Panc1 (cell line): Measurements from ENCODE around the gene SFXN3. TPM values are rescaled to one million over a fixed set of nuclear protein-coding genes. Genes with fewer than 3 reads are reported as not detected.
A peak's percentile ranks its signal among the peaks of the same experiment; 100 is the strongest.

Experiments
- ATAC-seq: fragments of 200-7000 bp; cut with Tn5 transposase; 2 replicates; pipeline ENCODE4 v1.9.1; 2020; ENCODE audit warnings: mild to moderate bottlenecking, moderate library complexity
- BruUV-seq: library from RNA; stranded (reverse); fragments of 400-500 nt; replicated peaks from 2 replicates; lab custom pipeline; 2021; lab: Mats Ljungman, UMichigan
- CTCF ChIA-PET: fragments of 300-600 bp; sonication (Branson Sonifier 250); formaldehyde crosslinking; loops from one replicate; lab custom pipeline; 2022; ENCODE audit warnings: antibody characterized with exemption; lab: Charles Lee
- POLR2A ChIA-PET: fragments of 300-600 bp; sonication (Branson Sonifier 250); formaldehyde crosslinking; loops from one replicate; lab custom pipeline; 2022; ENCODE audit warnings: antibody characterized with exemption; lab: Charles Lee
- DNase-seq: peaks from one replicate; pipeline ENCODE4 v3.0.0-alpha.2; 2010; ENCODE audit warnings: low read depth, low spot score
- H3K27ac ChIP-seq: 2 replicates; pipeline ENCODE4 v1.5.1; 2011; ENCODE audit warnings: mild to moderate bottlenecking, low read length, inconsistent platforms
- H3K27me3 ChIP-seq: fragments of 200-500 bp; sonication (Bioruptor generic); 2 replicates; pipeline ENCODE4 v1.6.0; 2014; ENCODE audit warnings: low read length, inconsistent platforms; ENCODE audit not compliant: control insufficient read depth, insufficient read depth
- H3K36me3 ChIP-seq: fragments of 200-500 bp; sonication (Bioruptor generic); 2 replicates; pipeline ENCODE4 v1.5.1; 2014; ENCODE audit warnings: inconsistent platforms, mild to moderate bottlenecking, low read length, moderate library complexity; ENCODE audit not compliant: control insufficient read depth, insufficient read depth
- H3K4me1 ChIP-seq: 2 replicates; pipeline ENCODE4 v1.5.1; 2011; ENCODE audit warnings: inconsistent platforms, mild to moderate bottlenecking, low read length, moderate library complexity; ENCODE audit not compliant: control insufficient read depth, insufficient read depth
- H3K4me3 ChIP-seq, 2 experiments: 2 replicates each; pipeline ENCODE4 v1.5.1; 2011 to 2012; ENCODE audit warnings: low read depth in 2 of 2, low read length in 2 of 2, mild to moderate bottlenecking in 2 of 2, inconsistent platforms in 1 of 2, moderate library complexity in 1 of 2
- H3K9me3 ChIP-seq: fragments of 200-500 bp; sonication (Bioruptor generic); 2 replicates; pipeline ENCODE4 v1.5.1; 2014; ENCODE audit warnings: low read depth, mild to moderate bottlenecking, inconsistent platforms, low read length, moderate library complexity; ENCODE audit not compliant: control insufficient read depth, insufficient read depth
- POLR2AphosphoS5 ChIP-seq: IDR thresholded peaks from 2 replicates; pipeline ENCODE4 v1.6.1; 2012; ENCODE audit warnings: mild to moderate bottlenecking, low read depth, low read length, moderate library complexity
- REST ChIP-seq, 2 experiments: IDR thresholded peaks; 2 replicates each; pipeline ENCODE4 v1.6.1; 2011 to 2012; ENCODE audit warnings: low read depth in 2 of 2, control low read depth in 1 of 2, low read length in 1 of 2, mild to moderate bottlenecking in 1 of 2, moderate library complexity in 1 of 2; ENCODE audit not compliant: insufficient read depth in 1 of 2
- SIN3A ChIP-seq: IDR thresholded peaks from 2 replicates; pipeline ENCODE4 v1.6.1; 2012; ENCODE audit warnings: low read depth, mild to moderate bottlenecking, low read length, moderate library complexity, borderline replicate concordance; ENCODE audit not compliant: insufficient read depth
- TCF7L2 ChIP-seq: IDR thresholded peaks from 2 replicates; pipeline ENCODE4 v1.6.1; 2011; ENCODE audit warnings: mild to moderate bottlenecking, low read depth, low read length, inconsistent platforms
- in situ Hi-C: cut with HindIII; loops from 2 replicates; pipeline ENCODE4 v1.10.0; 2016; ENCODE audit warnings: low sequenced_read_pairs, low pct_unique_long_range_greater_than_20kb
- intact Hi-C: fragments of 100-400 bp; cut with micrococcal nuclease; formaldehyde crosslinking; loops from one replicate; pipeline ENCODE4 v1.10.0; 2022; ENCODE audit not compliant: unreplicated experiment
- total RNA-seq: library from RNA; stranded (reverse); gene quantifications from one replicate; pipeline ENCODE4 v1.2.1, GENCODE V29; 2021; ENCODE audit not compliant: unreplicated experiment
- TF ChIP-seq, protein P1 (sequence below): fragments of 450-650 bp; IDR thresholded peaks from 2 replicates; pipeline ENCODE4 v1.5.1; 2017; ENCODE audit warnings: mild to moderate bottlenecking

The SFXN3 gene
- total RNA-seq, 1 experiment from 2014 or later: 15.3 TPM

DNA sequence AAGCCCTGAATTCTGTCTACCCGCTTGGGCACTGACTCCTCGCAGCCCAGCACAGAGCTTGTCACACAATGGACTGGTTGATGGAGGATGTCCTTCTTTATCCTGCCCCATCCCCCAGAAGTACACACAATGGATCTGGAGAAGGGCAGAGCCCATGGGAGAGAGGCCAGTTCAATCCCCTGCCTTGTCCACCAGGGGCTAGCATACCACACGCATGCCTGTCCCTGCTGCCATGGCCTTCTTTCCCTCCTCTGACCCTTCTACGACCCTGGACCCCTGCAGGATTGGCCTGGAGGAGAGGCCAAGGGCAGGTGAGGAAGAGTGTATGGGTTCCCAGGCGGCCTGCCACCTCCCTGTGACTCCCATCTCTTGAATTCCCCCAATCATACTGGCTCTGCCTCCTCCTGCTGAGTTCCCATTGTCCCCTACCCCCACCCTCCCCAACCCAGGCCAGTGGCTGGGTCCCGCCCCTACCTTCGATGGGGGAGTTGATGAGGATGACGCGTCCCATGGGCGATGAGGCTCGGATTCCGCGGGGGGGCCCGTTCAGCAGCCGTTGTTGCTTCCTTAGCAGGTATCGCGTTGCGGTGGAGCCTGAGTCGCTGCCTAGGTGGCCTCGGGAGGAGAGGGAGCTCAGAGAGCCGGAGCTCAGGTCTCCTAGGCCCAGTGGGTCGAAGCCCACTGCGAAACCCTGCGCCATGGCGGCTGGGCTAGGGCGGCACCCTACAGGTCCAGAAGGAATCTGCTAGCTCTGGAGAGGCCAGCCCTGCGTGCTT is 1.3 kb upstream of the SFXN3 start:
- Histone ChIP-seq H3K4me3 (no peak overlapping the region), H3K27me3 (no peaks in the 10 kb centered on the region), H3K9me3 (no peaks in the 10 kb centered on the region), H3K36me3 (no peaks in the 10 kb centered on the region; the same call in 1 of the 2 replicates), H3K27ac (no peak overlapping the region), H3K4me1 (peaks cover 20% of the 10 kb centered on the region)
- intact Hi-C loops: no loop called here
- DNase-seq (no peak), ATAC-seq (no peak)
- in situ Hi-C loops: no loop called here
- CTCF ChIA-PET: interaction anchor here (0.7 to 3.1 kb wide), 6 partner anchors 8 to 301 kb away, joined by 3 to 22 read pairs (median 5); no protein-coding TSS in a partner anchor
- BruUV-seq: no TSS peak
- POLR2A ChIA-PET: interaction anchor here (0.6 kb wide), 1 partner anchor 124 kb away, joined by 6 read pairs; no protein-coding TSS in a partner anchor
- no peak for TF ChIP-seq TCF7L2
- TF ChIP-seq REST (IDR thresholded peaks at IDR 0.05; ENCODE audit: insufficient read depth in 1 of 2, low read depth in 2 of 2, low read length in 1 of 2): no peak
- TF ChIP-seq, protein P1, sequence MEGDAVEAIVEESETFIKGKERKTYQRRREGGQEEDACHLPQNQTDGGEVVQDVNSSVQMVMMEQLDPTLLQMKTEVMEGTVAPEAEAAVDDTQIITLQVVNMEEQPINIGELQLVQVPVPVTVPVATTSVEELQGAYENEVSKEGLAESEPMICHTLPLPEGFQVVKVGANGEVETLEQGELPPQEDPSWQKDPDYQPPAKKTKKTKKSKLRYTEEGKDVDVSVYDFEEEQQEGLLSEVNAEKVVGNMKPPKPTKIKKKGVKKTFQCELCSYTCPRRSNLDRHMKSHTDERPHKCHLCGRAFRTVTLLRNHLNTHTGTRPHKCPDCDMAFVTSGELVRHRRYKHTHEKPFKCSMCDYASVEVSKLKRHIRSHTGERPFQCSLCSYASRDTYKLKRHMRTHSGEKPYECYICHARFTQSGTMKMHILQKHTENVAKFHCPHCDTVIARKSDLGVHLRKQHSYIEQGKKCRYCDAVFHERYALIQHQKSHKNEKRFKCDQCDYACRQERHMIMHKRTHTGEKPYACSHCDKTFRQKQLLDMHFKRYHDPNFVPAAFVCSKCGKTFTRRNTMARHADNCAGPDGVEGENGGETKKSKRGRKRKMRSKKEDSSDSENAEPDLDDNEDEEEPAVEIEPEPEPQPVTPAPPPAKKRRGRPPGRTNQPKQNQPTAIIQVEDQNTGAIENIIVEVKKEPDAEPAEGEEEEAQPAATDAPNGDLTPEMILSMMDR: no peak
- no peak for TF ChIP-seq POLR2AphosphoS5
- TF ChIP-seq SIN3A: no peak

DNA sequence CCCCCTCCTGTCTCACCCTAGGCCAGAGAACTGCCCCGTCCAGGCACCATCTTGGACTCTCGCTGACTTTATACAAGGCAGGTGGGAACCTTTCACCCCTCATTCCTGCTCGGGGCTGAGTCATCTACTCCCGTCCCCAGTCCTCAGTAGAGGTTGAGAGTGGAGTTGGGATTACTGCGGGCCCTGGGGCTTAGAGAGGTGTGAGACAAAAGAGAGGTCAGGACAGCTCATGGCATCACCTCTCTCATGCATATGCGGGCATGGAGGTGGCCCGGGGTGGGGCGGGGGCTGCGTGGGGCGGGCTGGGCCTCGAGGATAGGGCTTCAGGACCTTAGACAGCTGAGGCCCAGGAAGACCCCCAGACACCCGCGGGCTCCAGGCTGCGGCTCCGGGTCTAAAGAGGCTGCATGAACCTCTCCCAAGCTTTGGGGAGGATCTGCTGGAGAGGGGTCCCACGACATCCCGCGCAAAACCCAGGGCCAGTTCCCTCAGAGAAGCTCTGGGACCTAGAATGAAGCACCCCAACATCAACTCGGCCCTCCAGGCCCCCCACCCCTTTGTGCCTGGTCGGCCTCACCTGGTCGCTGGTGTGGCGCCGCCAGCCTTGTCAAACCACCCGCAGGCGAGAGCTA is 422 bp upstream of the SFXN3 start:
- Histone ChIP-seq H3K4me3 (peak overlapping the region; percentile 69 to 94), H3K36me3 (no peaks in the 10 kb centered on the region; the same call in 1 of the 2 replicates), H3K9me3 (no peaks in the 10 kb centered on the region), H3K27ac (no peak overlapping the region; the same call in 1 of the 2 replicates), H3K4me1 (peaks cover 20% of the 10 kb centered on the region), H3K27me3 (no peaks in the 10 kb centered on the region)
- intact Hi-C loops (no loop called here), in situ Hi-C loops (no loop called here)
- ATAC-seq (no peak; the same call in 1 of the 2 replicates), DNase-seq (no peak)
- no peak for TF ChIP-seq POLR2AphosphoS5
- 0 out of 2 replicates have a peak, but pooled peaks have one; percentile 1 for TF ChIP-seq SIN3A
- POLR2A ChIA-PET: interaction anchor here (0.6 to 1.2 kb wide), 5 partner anchors 12 to 712 kb away, joined by 3 to 7 read pairs (median 4); no protein-coding TSS in a partner anchor
- CTCF ChIA-PET: interaction anchor here (0.5 to 3.1 kb wide), 10 partner anchors 7 to 470 kb away, joined by 3 to 22 read pairs (median 5); no protein-coding TSS in a partner anchor
- no TSS peak for BruUV-seq
